ENCODE results near the gene SDK1. TPM values are rescaled to one million over a fixed set of nuclear protein-coding genes. Genes with fewer than 3 reads are reported as not detected.

Gene SDK1
- total RNA-seq, 1 experiment from 2014 or later: 20.0 TPM

- TF ChIP-seq, protein P1, sequence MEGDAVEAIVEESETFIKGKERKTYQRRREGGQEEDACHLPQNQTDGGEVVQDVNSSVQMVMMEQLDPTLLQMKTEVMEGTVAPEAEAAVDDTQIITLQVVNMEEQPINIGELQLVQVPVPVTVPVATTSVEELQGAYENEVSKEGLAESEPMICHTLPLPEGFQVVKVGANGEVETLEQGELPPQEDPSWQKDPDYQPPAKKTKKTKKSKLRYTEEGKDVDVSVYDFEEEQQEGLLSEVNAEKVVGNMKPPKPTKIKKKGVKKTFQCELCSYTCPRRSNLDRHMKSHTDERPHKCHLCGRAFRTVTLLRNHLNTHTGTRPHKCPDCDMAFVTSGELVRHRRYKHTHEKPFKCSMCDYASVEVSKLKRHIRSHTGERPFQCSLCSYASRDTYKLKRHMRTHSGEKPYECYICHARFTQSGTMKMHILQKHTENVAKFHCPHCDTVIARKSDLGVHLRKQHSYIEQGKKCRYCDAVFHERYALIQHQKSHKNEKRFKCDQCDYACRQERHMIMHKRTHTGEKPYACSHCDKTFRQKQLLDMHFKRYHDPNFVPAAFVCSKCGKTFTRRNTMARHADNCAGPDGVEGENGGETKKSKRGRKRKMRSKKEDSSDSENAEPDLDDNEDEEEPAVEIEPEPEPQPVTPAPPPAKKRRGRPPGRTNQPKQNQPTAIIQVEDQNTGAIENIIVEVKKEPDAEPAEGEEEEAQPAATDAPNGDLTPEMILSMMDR (IDR thresholded peaks at IDR 0.05; ENCODE audit: unreplicated experiment): no peak
- no peak overlapping the region for H3K4me3 Mint-ChIP-seq (ENCODE audit: low read depth, unreplicated experiment)
- no peak overlapping the region for H3K27ac Mint-ChIP-seq (ENCODE audit: unreplicated experiment)
- no TSS peak for BruUV-seq (replicated peaks)
- H3K27me3 Mint-ChIP-seq (ENCODE audit: unreplicated experiment): no peaks in the 10 kb centered on the region
- H3K36me3 Mint-ChIP-seq (ENCODE audit: insufficient read depth, unreplicated experiment): no peaks in the 10 kb centered on the region
- no peak for DNase-seq
- no peaks in the 10 kb centered on the region for H3K4me1 Mint-ChIP-seq (ENCODE audit: low read depth, unreplicated experiment)
- CTCF ChIA-PET: no interaction called here
- intact Hi-C loops (cut with micrococcal nuclease; ENCODE audit: unreplicated experiment): no loop called here
- peaks cover 5% of the 10 kb centered on the region for H3K9me3 Mint-ChIP-seq (ENCODE audit: low read depth, unreplicated experiment)
Measured at GRCh38 chr7:4248295-4248694, 947.2 kb downstream of the SDK1 start.

GRCh38 chr7:4249241-4249640, 948.2 kb downstream of the SDK1 start:
- Mint-ChIP-seq H3K27me3 (ENCODE audit: unreplicated experiment) (no peaks in the 10 kb centered on the region), H3K4me3 (ENCODE audit: low read depth, unreplicated experiment) (no peak overlapping the region), H3K4me1 (ENCODE audit: low read depth, unreplicated experiment) (no peaks in the 10 kb centered on the region), H3K9me3 (ENCODE audit: low read depth, unreplicated experiment) (peaks cover 4% of the 10 kb centered on the region), H3K36me3 (ENCODE audit: insufficient read depth, unreplicated experiment) (no peaks in the 10 kb centered on the region), H3K27ac (ENCODE audit: unreplicated experiment) (no peak overlapping the region)
- intact Hi-C loops (cut with micrococcal nuclease; ENCODE audit: unreplicated experiment): no loop called here
- BruUV-seq (replicated peaks): no TSS peak
- CTCF ChIA-PET: no interaction called here
- TF ChIP-seq, protein P1 (IDR thresholded peaks at IDR 0.05; ENCODE audit: unreplicated experiment): no peak
- no peak for DNase-seq

DNA sequence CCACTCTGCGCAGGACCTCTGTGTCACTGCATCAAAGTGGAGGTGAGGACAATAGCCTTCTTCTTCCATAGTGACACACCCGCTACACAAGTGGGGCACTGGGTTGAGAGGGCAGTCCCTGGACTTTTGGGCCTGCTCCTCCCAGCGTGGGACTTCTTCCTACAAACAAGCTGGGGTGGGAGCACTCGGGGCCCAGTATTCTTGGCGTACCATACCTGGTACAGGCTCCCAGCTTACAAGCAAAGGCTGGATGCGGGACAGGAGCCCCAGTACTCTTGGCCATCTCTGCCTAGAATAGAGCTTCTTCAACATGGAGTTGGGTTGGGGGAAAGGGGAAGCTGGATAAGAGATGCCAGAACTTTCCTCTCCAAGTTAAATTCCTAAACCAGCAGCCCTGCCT, 954.3 kb downstream of the SDK1 start:
- DNase-seq: no peak
- TF ChIP-seq, protein P1 (IDR thresholded peaks at IDR 0.05; ENCODE audit: unreplicated experiment): no peak
- CTCF ChIA-PET: interaction anchor here (0.6 kb wide), 1 partner anchor 9 kb away, joined by 9 read pairs; no protein-coding TSS in a partner anchor
- Mint-ChIP-seq H3K4me3 (ENCODE audit: low read depth, unreplicated experiment) (no peak overlapping the region), H3K9me3 (ENCODE audit: low read depth, unreplicated experiment) (peaks cover 3% of the 10 kb centered on the region), H3K4me1 (ENCODE audit: low read depth, unreplicated experiment) (no peaks in the 10 kb centered on the region), H3K27me3 (ENCODE audit: unreplicated experiment) (no peaks in the 10 kb centered on the region), H3K27ac (ENCODE audit: unreplicated experiment) (no peak overlapping the region), H3K36me3 (ENCODE audit: insufficient read depth, unreplicated experiment) (no peaks in the 10 kb centered on the region)
- no TSS peak for BruUV-seq (replicated peaks)
- intact Hi-C loops (cut with micrococcal nuclease; ENCODE audit: unreplicated experiment): no loop called here

- H3K9me3 Mint-ChIP-seq (ENCODE audit: low read depth, unreplicated experiment): peaks cover 3% of the 10 kb centered on the region
- CTCF ChIA-PET: interaction anchor here (0.7 kb wide), 1 partner anchor 11 kb away, joined by 4 read pairs; no protein-coding TSS in a partner anchor
- TF ChIP-seq, protein P1 (IDR thresholded peaks at IDR 0.05; ENCODE audit: unreplicated experiment): no peak
- intact Hi-C loops (cut with micrococcal nuclease; ENCODE audit: unreplicated experiment): no loop called here
- H3K4me1 Mint-ChIP-seq (ENCODE audit: low read depth, unreplicated experiment): no peaks in the 10 kb centered on the region
- no peak overlapping the region for H3K4me3 Mint-ChIP-seq (ENCODE audit: low read depth, unreplicated experiment)
- H3K27ac Mint-ChIP-seq (ENCODE audit: unreplicated experiment): no peak overlapping the region
- no TSS peak for BruUV-seq (replicated peaks)
- no peaks in the 10 kb centered on the region for H3K27me3 Mint-ChIP-seq (ENCODE audit: unreplicated experiment)
- no peaks in the 10 kb centered on the region for H3K36me3 Mint-ChIP-seq (ENCODE audit: insufficient read depth, unreplicated experiment)
- DNase-seq: no peak
Measured at GRCh38 chr7:4256286-4256685, 955.2 kb downstream of the SDK1 start.
